K562 (cell line): ENCODE measurements around the gene JADE3.

Experiments
- BHLHE40 ChIP-seq: IDR thresholded peaks from 2 replicates; pipeline ENCODE4 v1.6.1; 2011; ENCODE audit warnings: low read length, improper control_type of control experiment
- EGR1 ChIP-seq: fragments of 450-650 bp; conservative IDR thresholded peaks from 2 replicates; pipeline ENCODE4 v1.6.1; 2017; ENCODE audit warnings: mild to moderate bottlenecking
- EP300 ChIP-seq: IDR thresholded peaks from 2 replicates; pipeline ENCODE4 v1.6.1; 2012; ENCODE audit warnings: low read length, improper control_type of control experiment
- EZH2 ChIP-seq: IDR thresholded peaks from 2 replicates; pipeline ENCODE4 v1.6.1; 2012; ENCODE audit warnings: low read depth, mild to moderate bottlenecking, inconsistent platforms, low read length, borderline replicate concordance
- HDAC6 ChIP-seq: IDR thresholded peaks from 2 replicates; pipeline ENCODE4 v1.6.1; 2012; ENCODE audit warnings: low read depth, mild to moderate bottlenecking, control low read depth, inconsistent platforms, low read length, moderate library complexity
- POLR2A ChIP-seq: fragments of 450-650 bp; conservative IDR thresholded peaks from 2 replicates; pipeline ENCODE4 v1.6.1; 2016
- RBM17 ChIP-seq: fragments of 200-400 bp; formaldehyde crosslinking; IDR thresholded peaks from 2 replicates; pipeline ENCODE4 v1.6.1; 2017; ENCODE audit warnings: low read depth, mild to moderate bottlenecking, low read length, borderline replicate concordance
- TF ChIP-seq, protein P1 (sequence below): fragments of 250-450 bp; sonication (Bioruptor Pico); IDR thresholded peaks from 2 replicates; pipeline ENCODE4 v1.5.0; 2020; ENCODE audit warnings: mild to moderate bottlenecking
- TF ChIP-seq, protein P2 (sequence below), 2 experiments: fragments of 450-650 bp; formaldehyde crosslinking in 1 of 2; IDR thresholded peaks; 2 replicates each; pipeline versions ENCODE4 v1.4.0 to v1.6.1; 2014 to 2020; ENCODE audit warnings: mild to moderate bottlenecking in 2 of 2, borderline replicate concordance in 1 of 2, low read depth in 1 of 2
- TF ChIP-seq, protein P3 (sequence below), 3 experiments: IDR thresholded peaks in 2 of 3; conservative IDR thresholded peaks in 1 of 3; 2 replicates each; pipeline ENCODE4 v1.5.1; 2011 to 2012; ENCODE audit warnings: low read length in 3 of 3, mild to moderate bottlenecking in 3 of 3, control low read depth in 2 of 3, improper control_type of control experiment in 1 of 3, inconsistent platforms in 1 of 3, low read depth in 1 of 3, mixed read lengths in 1 of 3, moderate library complexity in 1 of 3; ENCODE audit not compliant: insufficient read depth in 2 of 3

GRCh38 chrX:46989548-46989947 lies 77.3 kb downstream of the JADE3 start:
- TF ChIP-seq POLR2A: no peak
- no peak for TF ChIP-seq HDAC6
- TF ChIP-seq EGR1: no peak
- no peak for TF ChIP-seq BHLHE40
- TF ChIP-seq, protein P1, sequence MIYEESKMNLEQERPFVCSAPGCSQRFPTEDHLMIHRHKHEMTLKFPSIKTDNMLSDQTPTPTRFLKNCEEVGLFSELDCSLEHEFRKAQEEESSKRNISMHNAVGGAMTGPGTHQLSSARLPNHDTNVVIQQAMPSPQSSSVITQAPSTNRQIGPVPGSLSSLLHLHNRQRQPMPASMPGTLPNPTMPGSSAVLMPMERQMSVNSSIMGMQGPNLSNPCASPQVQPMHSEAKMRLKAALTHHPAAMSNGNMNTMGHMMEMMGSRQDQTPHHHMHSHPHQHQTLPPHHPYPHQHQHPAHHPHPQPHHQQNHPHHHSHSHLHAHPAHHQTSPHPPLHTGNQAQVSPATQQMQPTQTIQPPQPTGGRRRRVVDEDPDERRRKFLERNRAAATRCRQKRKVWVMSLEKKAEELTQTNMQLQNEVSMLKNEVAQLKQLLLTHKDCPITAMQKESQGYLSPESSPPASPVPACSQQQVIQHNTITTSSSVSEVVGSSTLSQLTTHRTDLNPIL (CRISPR knock-in tag): no peak
- TF ChIP-seq, protein P2, sequence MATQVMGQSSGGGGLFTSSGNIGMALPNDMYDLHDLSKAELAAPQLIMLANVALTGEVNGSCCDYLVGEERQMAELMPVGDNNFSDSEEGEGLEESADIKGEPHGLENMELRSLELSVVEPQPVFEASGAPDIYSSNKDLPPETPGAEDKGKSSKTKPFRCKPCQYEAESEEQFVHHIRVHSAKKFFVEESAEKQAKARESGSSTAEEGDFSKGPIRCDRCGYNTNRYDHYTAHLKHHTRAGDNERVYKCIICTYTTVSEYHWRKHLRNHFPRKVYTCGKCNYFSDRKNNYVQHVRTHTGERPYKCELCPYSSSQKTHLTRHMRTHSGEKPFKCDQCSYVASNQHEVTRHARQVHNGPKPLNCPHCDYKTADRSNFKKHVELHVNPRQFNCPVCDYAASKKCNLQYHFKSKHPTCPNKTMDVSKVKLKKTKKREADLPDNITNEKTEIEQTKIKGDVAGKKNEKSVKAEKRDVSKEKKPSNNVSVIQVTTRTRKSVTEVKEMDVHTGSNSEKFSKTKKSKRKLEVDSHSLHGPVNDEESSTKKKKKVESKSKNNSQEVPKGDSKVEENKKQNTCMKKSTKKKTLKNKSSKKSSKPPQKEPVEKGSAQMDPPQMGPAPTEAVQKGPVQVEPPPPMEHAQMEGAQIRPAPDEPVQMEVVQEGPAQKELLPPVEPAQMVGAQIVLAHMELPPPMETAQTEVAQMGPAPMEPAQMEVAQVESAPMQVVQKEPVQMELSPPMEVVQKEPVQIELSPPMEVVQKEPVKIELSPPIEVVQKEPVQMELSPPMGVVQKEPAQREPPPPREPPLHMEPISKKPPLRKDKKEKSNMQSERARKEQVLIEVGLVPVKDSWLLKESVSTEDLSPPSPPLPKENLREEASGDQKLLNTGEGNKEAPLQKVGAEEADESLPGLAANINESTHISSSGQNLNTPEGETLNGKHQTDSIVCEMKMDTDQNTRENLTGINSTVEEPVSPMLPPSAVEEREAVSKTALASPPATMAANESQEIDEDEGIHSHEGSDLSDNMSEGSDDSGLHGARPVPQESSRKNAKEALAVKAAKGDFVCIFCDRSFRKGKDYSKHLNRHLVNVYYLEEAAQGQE (IDR thresholded peaks at IDR 0.05; ENCODE audit: borderline replicate concordance): no peak
- TF ChIP-seq, protein P2 (CRISPR knock-in tag; IDR thresholded peaks at IDR 0.05; ENCODE audit: low read depth): no peak
- TF ChIP-seq, protein P3, sequence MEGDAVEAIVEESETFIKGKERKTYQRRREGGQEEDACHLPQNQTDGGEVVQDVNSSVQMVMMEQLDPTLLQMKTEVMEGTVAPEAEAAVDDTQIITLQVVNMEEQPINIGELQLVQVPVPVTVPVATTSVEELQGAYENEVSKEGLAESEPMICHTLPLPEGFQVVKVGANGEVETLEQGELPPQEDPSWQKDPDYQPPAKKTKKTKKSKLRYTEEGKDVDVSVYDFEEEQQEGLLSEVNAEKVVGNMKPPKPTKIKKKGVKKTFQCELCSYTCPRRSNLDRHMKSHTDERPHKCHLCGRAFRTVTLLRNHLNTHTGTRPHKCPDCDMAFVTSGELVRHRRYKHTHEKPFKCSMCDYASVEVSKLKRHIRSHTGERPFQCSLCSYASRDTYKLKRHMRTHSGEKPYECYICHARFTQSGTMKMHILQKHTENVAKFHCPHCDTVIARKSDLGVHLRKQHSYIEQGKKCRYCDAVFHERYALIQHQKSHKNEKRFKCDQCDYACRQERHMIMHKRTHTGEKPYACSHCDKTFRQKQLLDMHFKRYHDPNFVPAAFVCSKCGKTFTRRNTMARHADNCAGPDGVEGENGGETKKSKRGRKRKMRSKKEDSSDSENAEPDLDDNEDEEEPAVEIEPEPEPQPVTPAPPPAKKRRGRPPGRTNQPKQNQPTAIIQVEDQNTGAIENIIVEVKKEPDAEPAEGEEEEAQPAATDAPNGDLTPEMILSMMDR (IDR thresholded peaks at IDR 0.05 in 2 of 3, conservative IDR thresholded peaks at IDR 0.05 in 1 of 3; ENCODE audit: insufficient read depth in 2 of 3, low read depth in 1 of 3, low read length in 3 of 3): no peak
- TF ChIP-seq EZH2: no peak
- no peak for TF ChIP-seq EP300
- TF ChIP-seq RBM17: no peak
